Nephron (organoid): ENCODE measurements around the gene SOX8.

Experiments used
- H3K27ac Mint-ChIP-seq, 3 experiments: 2 replicates each; pipeline ENCODE4 v1.8.0; 2020; ENCODE audit warnings: mixed read lengths in 3 of 3, mild to moderate bottlenecking in 2 of 3, moderate library complexity in 1 of 3
- H3K27me3 Mint-ChIP-seq: 2 replicates; pipeline ENCODE4 v1.8.0; 2021; ENCODE audit warnings: low read depth, mild to moderate bottlenecking, moderate library complexity, mixed read lengths
- H3K36me3 Mint-ChIP-seq: 2 replicates; pipeline ENCODE4 v1.8.0; 2020; ENCODE audit warnings: low read depth, mixed read lengths
- H3K4me1 Mint-ChIP-seq: 2 replicates; pipeline ENCODE4 v1.8.0; 2020; ENCODE audit warnings: mixed read lengths
- H3K4me3 Mint-ChIP-seq, 3 experiments: 2 replicates each; pipeline ENCODE4 v1.8.0; 2020; ENCODE audit warnings: mild to moderate bottlenecking in 3 of 3, mixed read lengths in 3 of 3, moderate library complexity in 2 of 3
- H3K9me3 Mint-ChIP-seq: 2 replicates; pipeline ENCODE4 v1.8.0; 2020; ENCODE audit warnings: mixed read lengths
- CTCF ChIP-seq, 3 experiments: fragments of 200-600 bp; sonication (generic); IDR thresholded peaks; one replicate each; pipeline ENCODE4 v1.5.0; 2021; ENCODE audit warnings: antibody characterized with exemption in 3 of 3; ENCODE audit not compliant: unreplicated experiment in 3 of 3

SOX8 gene

GRCh38 chr16:966035-966434 lies 15.5 kb upstream of the SOX8 start:
- H3K4me3 Mint-ChIP-seq, result peak overlapping the region in 2 of 3 experiments; percentile 13 to 38
- no peaks in the 10 kb centered on the region for H3K27me3 Mint-ChIP-seq
- H3K4me1 Mint-ChIP-seq, result peaks cover 46% of the 10 kb centered on the region
- no peak for TF ChIP-seq CTCF (IDR thresholded peaks at IDR 0.05; ENCODE audit: unreplicated experiment in 3 of 3)
- peaks cover 12% of the 10 kb centered on the region for H3K9me3 Mint-ChIP-seq
- H3K36me3 Mint-ChIP-seq, result peaks cover 43% of the 10 kb centered on the region
- H3K27ac Mint-ChIP-seq, result peak overlapping the region in 2 of 3 experiments; percentile 42 to 52

GRCh38 chr16:966505-966904 lies 15.1 kb upstream of the SOX8 start:
- no peak for TF ChIP-seq CTCF (IDR thresholded peaks at IDR 0.05; ENCODE audit: unreplicated experiment in 3 of 3)
- Mint-ChIP-seq H3K9me3 (peaks cover 12% of the 10 kb centered on the region), H3K4me1 (peaks cover 48% of the 10 kb centered on the region), H3K4me3 (no peak overlapping the region), H3K27me3 (no peaks in the 10 kb centered on the region), H3K36me3 (peaks cover 43% of the 10 kb centered on the region), H3K27ac (no peak overlapping the region)

- peaks cover 55% of the 10 kb centered on the region for H3K4me1 Mint-ChIP-seq
- H3K27me3 Mint-ChIP-seq, result no peaks in the 10 kb centered on the region
- peaks cover 43% of the 10 kb centered on the region for H3K36me3 Mint-ChIP-seq
- H3K27ac Mint-ChIP-seq, result no peak overlapping the region
- H3K9me3 Mint-ChIP-seq, result peaks cover 15% of the 10 kb centered on the region
- no peak overlapping the region for H3K4me3 Mint-ChIP-seq
- no peak for TF ChIP-seq CTCF (IDR thresholded peaks at IDR 0.05; ENCODE audit: unreplicated experiment in 3 of 3)
These were observed 14.5 kb upstream of the SOX8 start for GRCh38 chr16:967077-967541.

GRCh38 chr16:967546-968295 lies 13.8 kb upstream of the SOX8 start:
- Mint-ChIP-seq H3K4me1 (peaks cover 55% of the 10 kb centered on the region), H3K36me3 (peaks cover 43% of the 10 kb centered on the region), H3K9me3 (peaks cover 15% of the 10 kb centered on the region), H3K27me3 (no peaks in the 10 kb centered on the region), H3K27ac (peak overlapping the region; percentile 80 to 89 (median 85)), H3K4me3 (peak overlapping the region; percentile 81 to 90 (median 87))
- TF ChIP-seq CTCF (IDR thresholded peaks at IDR 0.05; ENCODE audit: unreplicated experiment in 3 of 3), result no peak

DNA sequence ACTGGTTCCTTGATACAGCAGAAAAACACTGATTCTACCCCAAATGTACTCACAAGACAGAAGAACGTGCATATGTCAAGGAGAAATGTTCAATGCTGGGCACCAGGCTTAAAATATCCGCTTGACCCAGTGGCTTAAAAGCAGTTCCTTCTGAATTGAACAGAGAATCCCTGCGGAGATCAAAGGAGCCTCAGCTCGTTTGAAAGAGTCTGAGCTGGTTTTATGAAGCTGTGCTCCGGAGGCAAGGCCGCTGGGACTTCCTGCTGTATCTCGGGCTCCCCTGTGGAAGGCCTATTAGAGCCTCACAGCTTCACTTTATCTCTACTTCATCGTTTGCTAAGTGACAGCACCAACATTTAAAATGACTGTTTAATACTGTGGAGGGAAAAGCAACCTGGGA lies 12.9 kb upstream of the SOX8 start:
- H3K9me3 Mint-ChIP-seq, result peaks cover 15% of the 10 kb centered on the region
- peaks cover 3% of the 10 kb centered on the region for H3K27me3 Mint-ChIP-seq
- peaks cover 56% of the 10 kb centered on the region for H3K4me1 Mint-ChIP-seq
- no peak for TF ChIP-seq CTCF (IDR thresholded peaks at IDR 0.05; ENCODE audit: unreplicated experiment in 3 of 3)
- peaks cover 39% of the 10 kb centered on the region for H3K36me3 Mint-ChIP-seq
- peak overlapping the region; percentile 80 to 89 (median 85) for H3K27ac Mint-ChIP-seq
- peak overlapping the region; percentile 81 to 90 (median 87) for H3K4me3 Mint-ChIP-seq
